ENCODE results near the gene GRIK2.

Gene GRIK2

DNA sequence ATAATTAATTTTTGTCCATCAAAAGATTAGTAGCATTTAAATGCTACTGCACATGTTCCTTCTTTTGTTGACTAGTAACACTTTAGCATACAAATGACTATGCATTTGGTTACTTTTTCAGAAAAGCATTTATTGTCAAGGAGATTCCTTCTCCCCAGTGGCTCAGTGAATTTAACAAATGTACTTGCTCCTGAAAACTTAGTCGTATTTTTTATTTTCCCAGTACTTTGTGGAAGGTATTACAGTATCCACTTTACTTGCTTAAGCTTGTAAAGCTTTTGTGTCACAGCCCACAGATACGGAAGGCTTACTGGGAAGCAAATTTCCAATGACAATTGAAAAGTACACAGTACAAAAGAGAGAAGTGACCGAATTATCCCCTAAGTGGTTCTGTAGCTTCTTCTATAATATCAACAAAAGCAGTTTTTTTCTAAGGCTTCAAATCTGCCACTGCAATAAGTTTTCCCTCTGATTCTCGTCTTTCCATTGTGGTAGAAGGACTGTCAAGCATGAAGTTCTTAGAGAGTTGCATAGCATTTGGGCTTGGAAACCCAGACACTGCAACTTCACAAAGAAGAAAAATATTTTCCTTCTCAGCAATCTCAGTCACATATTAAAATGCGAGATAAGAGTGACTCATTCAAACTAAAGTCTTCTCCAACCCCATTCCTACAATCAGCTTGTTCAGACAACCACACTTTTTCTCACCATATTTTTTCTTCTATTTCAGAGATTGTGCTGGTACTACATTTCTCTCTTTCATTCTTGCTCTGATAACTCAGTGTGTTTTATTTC, 431.2 kb downstream of the GRIK2 start:
- TF ChIP-seq, protein P1, sequence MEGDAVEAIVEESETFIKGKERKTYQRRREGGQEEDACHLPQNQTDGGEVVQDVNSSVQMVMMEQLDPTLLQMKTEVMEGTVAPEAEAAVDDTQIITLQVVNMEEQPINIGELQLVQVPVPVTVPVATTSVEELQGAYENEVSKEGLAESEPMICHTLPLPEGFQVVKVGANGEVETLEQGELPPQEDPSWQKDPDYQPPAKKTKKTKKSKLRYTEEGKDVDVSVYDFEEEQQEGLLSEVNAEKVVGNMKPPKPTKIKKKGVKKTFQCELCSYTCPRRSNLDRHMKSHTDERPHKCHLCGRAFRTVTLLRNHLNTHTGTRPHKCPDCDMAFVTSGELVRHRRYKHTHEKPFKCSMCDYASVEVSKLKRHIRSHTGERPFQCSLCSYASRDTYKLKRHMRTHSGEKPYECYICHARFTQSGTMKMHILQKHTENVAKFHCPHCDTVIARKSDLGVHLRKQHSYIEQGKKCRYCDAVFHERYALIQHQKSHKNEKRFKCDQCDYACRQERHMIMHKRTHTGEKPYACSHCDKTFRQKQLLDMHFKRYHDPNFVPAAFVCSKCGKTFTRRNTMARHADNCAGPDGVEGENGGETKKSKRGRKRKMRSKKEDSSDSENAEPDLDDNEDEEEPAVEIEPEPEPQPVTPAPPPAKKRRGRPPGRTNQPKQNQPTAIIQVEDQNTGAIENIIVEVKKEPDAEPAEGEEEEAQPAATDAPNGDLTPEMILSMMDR (conservative IDR thresholded peaks at IDR 0.05; ENCODE audit: low read depth, low read length): no peak
- no peak overlapping the region for H3K4me3 ChIP-seq (ENCODE audit: low read length)
- no peak for DNase-seq (ENCODE audit: low read depth)

DNA sequence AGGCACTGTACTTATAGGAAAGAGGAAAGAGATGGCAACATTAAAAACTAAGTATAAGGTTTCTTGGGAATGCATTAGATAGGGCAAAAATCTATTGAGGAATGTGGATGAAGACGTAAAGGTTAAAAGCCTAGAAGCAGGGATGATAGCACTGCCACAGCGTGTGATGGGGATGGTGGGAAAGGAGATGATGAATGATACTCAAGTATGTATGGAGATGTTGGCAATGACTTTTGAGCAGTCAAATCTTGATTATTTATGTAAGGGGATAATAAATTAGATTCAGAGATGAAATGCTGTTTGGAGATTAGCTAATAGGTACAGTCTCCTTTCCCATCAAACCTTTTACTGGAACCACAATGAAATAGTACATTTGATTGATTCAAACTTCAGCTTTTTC, 432.8 kb downstream of the GRIK2 start:
- TF ChIP-seq, protein P1 (conservative IDR thresholded peaks at IDR 0.05; ENCODE audit: low read depth, low read length): no peak
- no peak for DNase-seq (ENCODE audit: low read depth)
- no peak overlapping the region for H3K4me3 ChIP-seq (ENCODE audit: low read length)

DNA sequence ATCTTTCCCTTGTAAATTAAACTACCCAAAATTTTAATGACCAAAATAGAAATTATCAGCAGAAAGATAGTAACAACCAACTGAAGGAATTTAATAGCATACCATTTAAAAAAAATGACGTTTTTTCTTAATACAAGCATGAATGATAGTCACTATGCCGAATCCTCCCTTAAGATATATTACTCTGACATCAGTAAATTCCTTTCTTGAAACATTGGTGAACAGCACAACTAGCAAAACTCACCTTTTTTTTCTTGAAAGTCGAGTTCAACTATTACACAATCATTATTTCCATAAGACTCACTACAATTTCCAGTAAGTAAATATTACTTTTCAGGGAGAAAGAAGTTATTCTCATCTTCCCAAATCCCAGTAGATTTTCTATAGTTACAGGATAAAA, 433.2 kb downstream of the GRIK2 start:
- H3K4me3 ChIP-seq (ENCODE audit: low read length): no peak overlapping the region
- TF ChIP-seq, protein P1 (conservative IDR thresholded peaks at IDR 0.05; ENCODE audit: low read depth, low read length): no peak
- no peak for DNase-seq (ENCODE audit: low read depth)

DNA sequence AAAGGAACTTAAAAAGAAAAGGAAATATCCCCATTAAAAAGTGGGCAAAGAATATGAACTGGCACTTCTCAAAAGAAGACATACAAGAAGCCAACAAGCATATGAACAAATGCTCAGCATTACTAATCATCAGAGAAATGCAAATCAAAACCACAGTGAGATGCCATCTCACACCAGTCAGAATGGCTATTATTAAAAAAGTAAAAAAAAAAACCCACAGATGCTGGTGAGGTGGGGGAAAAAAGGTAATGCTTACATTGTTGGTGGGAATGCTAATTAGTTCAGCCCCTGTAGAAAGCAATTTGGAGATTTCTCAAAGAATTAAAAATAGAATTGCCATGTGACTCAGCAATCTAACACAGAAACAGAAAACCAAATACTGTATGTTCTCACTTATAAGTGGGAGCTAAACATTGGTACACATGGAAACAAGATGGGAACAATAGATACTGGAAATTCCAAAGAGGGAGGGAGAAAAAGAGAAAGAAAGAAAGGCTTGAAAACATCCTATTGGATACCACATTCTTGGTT, 437.1 kb downstream of the GRIK2 start:
- no peak overlapping the region for H3K4me3 ChIP-seq (ENCODE audit: low read length)
- DNase-seq (ENCODE audit: low read depth): peak; percentile 24
- TF ChIP-seq, protein P1 (conservative IDR thresholded peaks at IDR 0.05; ENCODE audit: low read depth, low read length): no peak

DNA sequence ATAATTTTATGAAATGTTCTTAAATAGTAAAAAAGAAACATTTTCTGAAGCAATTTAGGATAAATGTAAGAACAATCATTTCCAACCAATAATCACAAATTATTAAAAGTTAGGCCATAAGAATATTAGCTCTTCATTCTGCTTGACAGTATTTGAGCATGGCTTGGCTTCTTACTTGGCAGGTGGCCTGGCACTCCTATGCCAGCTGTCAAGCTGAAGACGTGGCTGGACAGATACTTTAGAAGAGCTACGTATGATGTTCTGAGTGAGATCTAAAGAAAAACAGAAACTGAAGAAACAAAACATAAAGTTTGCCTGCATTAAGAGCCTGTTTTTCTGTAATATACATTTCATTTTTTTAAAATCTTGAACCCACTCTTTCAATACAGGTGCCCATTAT, 438.9 kb downstream of the GRIK2 start:
- no peak for DNase-seq (ENCODE audit: low read depth)
- TF ChIP-seq, protein P1 (conservative IDR thresholded peaks at IDR 0.05; ENCODE audit: low read depth, low read length): no peak
- H3K4me3 ChIP-seq (ENCODE audit: low read length): no peak overlapping the region

DNA sequence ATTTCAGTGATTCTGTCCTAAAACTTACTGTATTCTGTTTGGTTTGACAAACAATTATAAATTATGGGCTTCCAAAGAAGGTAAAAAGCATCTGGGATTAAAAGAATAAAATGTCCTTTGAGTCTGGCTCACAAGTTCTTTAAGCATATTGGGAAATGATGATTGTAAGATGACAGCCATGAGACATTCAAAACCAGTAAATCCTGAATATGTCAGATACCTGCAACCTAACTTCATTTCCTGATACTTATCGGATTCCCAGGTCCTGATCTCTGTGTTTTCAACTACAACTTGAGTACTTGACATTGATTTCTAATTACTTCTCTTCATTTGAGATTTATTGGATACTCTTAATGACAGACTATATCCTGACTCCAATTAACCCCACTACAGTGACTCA, 446.6 kb downstream of the GRIK2 start:
- TF ChIP-seq, protein P1 (conservative IDR thresholded peaks at IDR 0.05; ENCODE audit: low read depth, low read length): no peak
- H3K4me3 ChIP-seq (ENCODE audit: low read length): no peak overlapping the region
- no peak for DNase-seq (ENCODE audit: low read depth)

DNA sequence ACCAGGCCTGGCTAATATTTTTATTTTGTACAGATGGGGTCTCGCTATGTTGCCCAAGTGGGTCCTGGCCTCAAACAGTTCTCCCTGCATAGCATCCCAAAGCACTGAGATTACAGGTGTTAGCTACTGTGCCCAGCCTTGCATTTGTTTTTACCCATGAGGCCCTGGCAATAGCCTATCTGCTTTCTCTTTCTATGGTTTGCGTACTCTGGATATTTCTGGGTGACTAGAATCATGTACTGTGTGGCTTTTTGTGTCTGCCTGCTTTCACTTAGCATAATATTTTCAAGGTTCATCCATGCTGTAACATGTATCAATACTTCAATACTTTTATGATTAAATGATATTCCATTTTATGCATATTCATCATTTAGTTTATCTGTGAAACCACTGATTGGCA, 451.7 kb downstream of the GRIK2 start:
- TF ChIP-seq, protein P1 (conservative IDR thresholded peaks at IDR 0.05; ENCODE audit: low read depth, low read length): no peak
- DNase-seq (ENCODE audit: low read depth): no peak

More for the DNA sequence above, 451.7 kb downstream of the GRIK2 start:
- no peak overlapping the region for H3K4me3 ChIP-seq (ENCODE audit: low read length)
